BE2C (cell line): Measurements from ENCODE around the gene CISD3.

ENCODE experiments used
- DNase-seq: peaks from one replicate; pipeline ENCODE4 v3.0.0-alpha.2; 2020
- H3K27me3 ChIP-seq: fragments of 250-450 bp; sonication (Bioruptor Pico); 2 replicates; pipeline ENCODE4 v1.5.1; 2020; ENCODE audit warnings: mild to moderate bottlenecking
- H3K36me3 ChIP-seq: fragments of 250-450 bp; sonication (Bioruptor Pico); 2 replicates; pipeline ENCODE4 v1.5.1; 2020; ENCODE audit warnings: mild to moderate bottlenecking
- H3K4me1 ChIP-seq: fragments of 250-450 bp; sonication (Bioruptor Pico); 2 replicates; pipeline ENCODE4 v1.5.1; 2020
- H3K4me3 ChIP-seq: 2 replicates; pipeline ENCODE4 v1.5.1; 2011; ENCODE audit warnings: low read depth, low read length
- H3K9me3 ChIP-seq: fragments of 250-450 bp; sonication (Bioruptor Pico); 2 replicates; pipeline ENCODE4 v1.5.1; 2020
- CTCF ChIP-seq: IDR thresholded peaks from 2 replicates; pipeline ENCODE4 v1.5.1; 2012; ENCODE audit warnings: mild to moderate bottlenecking, low read depth, low read length

The CISD3 gene

GRCh38 chr17:38752308-38753070 lies 22.3 kb downstream of the CISD3 start, which contains the start of gene PSMB3:
PSMB3 (plus strand) TSS chr17:38752741; CDS start chr17:38752827, 86 bp downstream.
- peak; percentile 98 for DNase-seq
- Histone ChIP-seq H3K27me3 (no peaks in the 10 kb centered on the region), H3K4me1 (peaks cover 7% of the 10 kb centered on the region), H3K36me3 (peaks cover 32% of the 10 kb centered on the region), H3K9me3 (no peaks in the 10 kb centered on the region), H3K4me3 (peak within 1 kb of the TSS; percentile 96)
- no peak for TF ChIP-seq CTCF

- H3K36me3 ChIP-seq = peaks cover 37% of the 10 kb centered on the region
- DNase-seq = no peak
- TF ChIP-seq CTCF = no peak
- H3K4me1 ChIP-seq = peaks cover 7% of the 10 kb centered on the region
- no peaks in the 10 kb centered on the region for H3K9me3 ChIP-seq
- H3K27me3 ChIP-seq = no peaks in the 10 kb centered on the region
- peak overlapping the region; percentile 96 for H3K4me3 ChIP-seq
Observed at GRCh38 chr17:38753071-38753506, 22.9 kb downstream of the CISD3 start.

GRCh38 chr17:38761612-38762011 lies 31.5 kb downstream of the CISD3 start:
- DNase-seq = peak; percentile 68
- Histone ChIP-seq H3K4me1 (no peaks in the 10 kb centered on the region), H3K4me3 (no peak overlapping the region), H3K36me3 (peaks cover 79% of the 10 kb centered on the region), H3K27me3 (no peaks in the 10 kb centered on the region), H3K9me3 (no peaks in the 10 kb centered on the region)
- TF ChIP-seq CTCF = peak; percentile 68

GRCh38 chr17:38762231-38762630 lies 32.1 kb downstream of the CISD3 start:
- Histone ChIP-seq H3K4me1 (no peaks in the 10 kb centered on the region), H3K9me3 (no peaks in the 10 kb centered on the region), H3K4me3 (no peak overlapping the region), H3K36me3 (peaks cover 76% of the 10 kb centered on the region), H3K27me3 (no peaks in the 10 kb centered on the region)
- no peak for TF ChIP-seq CTCF
- DNase-seq = no peak

- Histone ChIP-seq H3K4me3 (no peak overlapping the region), H3K4me1 (no peaks in the 10 kb centered on the region), H3K27me3 (no peaks in the 10 kb centered on the region), H3K9me3 (no peaks in the 10 kb centered on the region), H3K36me3 (peaks cover 74% of the 10 kb centered on the region)
- no peak for DNase-seq
- TF ChIP-seq CTCF = no peak
Observed at GRCh38 chr17:38766341-38766740, 36.2 kb downstream of the CISD3 start.

GRCh38 chr17:38768417-38768816 lies 38.3 kb downstream of the CISD3 start:
- DNase-seq = no peak
- no peak for TF ChIP-seq CTCF
- no peaks in the 10 kb centered on the region for H3K4me1 ChIP-seq
- H3K27me3 ChIP-seq = no peaks in the 10 kb centered on the region
- no peaks in the 10 kb centered on the region for H3K9me3 ChIP-seq
- no peak overlapping the region for H3K4me3 ChIP-seq
- peaks cover 74% of the 10 kb centered on the region for H3K36me3 ChIP-seq
